GM13976 (cell line): ENCODE measurements around the gene SLC7A6OS.

ENCODE experiments used
- DNase-seq: peaks from one replicate; pipeline ENCODE4 v3.0.0; 2012; ENCODE audit warnings: low spot score
- in situ Hi-C: fragments of 300-500 bp; cut with MboI; formaldehyde crosslinking; loops from one replicate; pipeline ENCODE4 v1.12.0; 2022; ENCODE audit warnings: low sequenced_read_pairs, mixed read lengths, inconsistent platforms; ENCODE audit not compliant: unreplicated experiment
- TF ChIP-seq, protein P1 (sequence below): IDR thresholded peaks from 2 replicates; pipeline ENCODE4 v1.5.1; 2012; ENCODE audit warnings: borderline replicate concordance, mild to moderate bottlenecking; ENCODE audit not compliant: insufficient read depth; ENCODE audit errors: extremely low read depth, missing control alignments, control extremely low read depth

SLC7A6OS gene

DNA sequence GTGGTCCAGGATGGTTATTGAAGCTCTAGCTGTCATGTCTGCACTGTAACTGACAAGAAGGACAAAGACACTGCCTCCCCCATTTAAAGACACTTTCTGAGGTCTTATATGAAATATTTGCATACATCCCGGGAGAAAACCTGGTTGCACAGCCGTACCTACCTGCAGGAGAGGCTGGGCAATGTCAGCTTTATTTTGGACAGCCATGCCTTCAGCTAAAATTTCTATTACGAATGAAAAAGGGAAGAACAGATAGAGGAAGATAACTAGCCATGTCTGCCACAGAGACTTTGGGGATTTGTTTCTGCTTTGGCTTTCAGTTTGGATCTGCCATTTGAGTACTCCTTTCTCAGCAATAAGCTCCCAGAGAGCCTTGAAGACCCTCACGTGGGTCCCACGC lies 27.4 kb downstream of the SLC7A6OS start:
- DNase-seq = no peak
- in situ Hi-C loops = no loop called here
- TF ChIP-seq, protein P1, sequence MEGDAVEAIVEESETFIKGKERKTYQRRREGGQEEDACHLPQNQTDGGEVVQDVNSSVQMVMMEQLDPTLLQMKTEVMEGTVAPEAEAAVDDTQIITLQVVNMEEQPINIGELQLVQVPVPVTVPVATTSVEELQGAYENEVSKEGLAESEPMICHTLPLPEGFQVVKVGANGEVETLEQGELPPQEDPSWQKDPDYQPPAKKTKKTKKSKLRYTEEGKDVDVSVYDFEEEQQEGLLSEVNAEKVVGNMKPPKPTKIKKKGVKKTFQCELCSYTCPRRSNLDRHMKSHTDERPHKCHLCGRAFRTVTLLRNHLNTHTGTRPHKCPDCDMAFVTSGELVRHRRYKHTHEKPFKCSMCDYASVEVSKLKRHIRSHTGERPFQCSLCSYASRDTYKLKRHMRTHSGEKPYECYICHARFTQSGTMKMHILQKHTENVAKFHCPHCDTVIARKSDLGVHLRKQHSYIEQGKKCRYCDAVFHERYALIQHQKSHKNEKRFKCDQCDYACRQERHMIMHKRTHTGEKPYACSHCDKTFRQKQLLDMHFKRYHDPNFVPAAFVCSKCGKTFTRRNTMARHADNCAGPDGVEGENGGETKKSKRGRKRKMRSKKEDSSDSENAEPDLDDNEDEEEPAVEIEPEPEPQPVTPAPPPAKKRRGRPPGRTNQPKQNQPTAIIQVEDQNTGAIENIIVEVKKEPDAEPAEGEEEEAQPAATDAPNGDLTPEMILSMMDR = no peak

DNA sequence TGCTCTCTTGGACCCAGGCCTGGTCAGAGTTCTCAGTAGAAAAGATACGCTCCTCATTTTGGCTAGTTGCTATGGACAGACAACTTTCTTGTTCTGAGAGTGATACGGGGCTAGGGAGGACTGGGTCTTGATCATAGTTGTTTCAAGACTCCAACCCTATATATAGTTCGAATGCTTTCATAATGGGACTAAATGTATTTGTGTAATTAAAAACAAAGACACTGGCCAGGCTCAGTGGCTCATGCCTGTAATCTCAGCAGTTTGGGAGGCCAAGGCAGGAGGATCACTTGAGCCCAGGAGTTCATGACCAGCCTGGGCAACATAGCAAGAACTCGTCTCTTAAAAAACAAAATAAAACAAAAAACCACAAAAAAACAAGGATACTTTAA lies 28.7 kb downstream of the SLC7A6OS start:
- no peak for DNase-seq
- TF ChIP-seq, protein P1 = no peak
- in situ Hi-C loops = no loop called here

DNA sequence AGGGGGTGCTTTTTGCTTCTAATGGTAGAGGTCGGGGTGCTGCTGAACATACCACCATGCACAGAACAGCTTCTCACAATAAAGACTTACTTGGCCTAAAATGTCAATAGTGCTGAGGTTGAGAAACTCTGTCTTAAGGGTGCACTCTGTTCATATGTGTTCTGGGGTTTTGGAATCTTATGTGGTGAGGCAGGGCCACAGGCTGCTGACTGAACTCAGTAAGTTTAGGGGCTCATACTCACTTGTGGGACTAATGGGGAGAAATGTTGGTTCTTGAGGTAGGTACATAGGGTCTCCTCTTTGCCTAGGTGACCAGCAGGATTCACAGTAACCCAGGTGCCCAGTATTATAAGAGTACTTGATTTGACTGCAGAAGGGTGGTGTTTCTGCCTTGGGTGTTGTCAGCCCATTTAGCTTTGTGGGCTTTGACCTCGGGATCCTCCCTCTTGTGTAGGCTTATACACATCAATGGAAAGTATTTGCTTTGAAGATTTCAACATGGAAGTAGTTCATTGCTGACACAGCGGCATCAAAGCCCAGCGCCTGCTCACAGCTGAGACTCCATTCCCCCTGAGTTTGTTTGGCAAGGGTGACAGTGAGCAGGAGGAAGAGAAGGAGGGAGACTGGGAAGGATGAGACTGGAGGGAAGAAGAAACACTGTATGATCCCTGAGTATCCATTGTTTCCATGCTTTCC lies 29.2 kb downstream of the SLC7A6OS start:
- TF ChIP-seq, protein P1 = no peak
- in situ Hi-C loops = no loop called here
- no peak for DNase-seq

DNA sequence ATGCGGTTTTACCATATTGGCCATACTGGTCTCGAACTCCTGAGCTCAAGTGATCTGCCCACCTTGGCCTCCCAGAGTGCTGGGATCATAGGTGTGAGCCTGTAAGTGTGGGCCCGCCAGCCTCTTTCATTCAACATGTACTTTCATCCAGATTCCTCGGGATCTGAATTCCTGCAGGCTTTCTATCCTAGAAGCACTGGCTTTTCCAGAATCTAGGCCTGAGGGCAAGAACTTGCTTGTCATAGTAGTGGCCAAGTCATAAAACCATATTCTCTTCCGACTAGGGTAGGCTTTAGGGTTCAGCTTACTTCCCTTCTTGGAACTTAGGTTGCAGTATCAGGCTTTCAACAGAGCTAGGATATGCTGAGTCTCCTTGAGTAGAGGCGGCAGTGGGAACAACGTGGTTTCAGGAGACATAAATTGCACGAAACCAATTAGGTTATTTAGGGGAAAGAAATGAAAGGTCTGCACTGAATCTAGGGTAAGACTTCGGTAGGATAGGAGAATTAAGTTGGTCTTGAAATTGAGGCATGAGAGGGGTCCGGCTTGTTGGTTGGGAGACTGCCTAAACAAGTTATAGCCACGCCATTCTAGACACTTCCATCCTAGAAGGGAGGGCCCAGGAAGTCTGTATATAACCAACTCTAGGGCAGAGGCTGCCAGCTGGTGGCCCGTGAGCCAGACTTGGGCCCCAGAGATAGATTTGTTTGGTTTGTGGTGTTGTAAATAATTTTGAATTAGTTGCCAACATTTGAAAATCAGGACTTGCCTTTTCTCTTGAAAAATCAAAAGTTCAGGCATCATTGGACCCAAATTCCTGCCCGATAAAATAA lies 30.8 kb downstream of the SLC7A6OS start:
- in situ Hi-C loops = no loop called here
- TF ChIP-seq, protein P1 = no peak
- no peak for DNase-seq

DNA sequence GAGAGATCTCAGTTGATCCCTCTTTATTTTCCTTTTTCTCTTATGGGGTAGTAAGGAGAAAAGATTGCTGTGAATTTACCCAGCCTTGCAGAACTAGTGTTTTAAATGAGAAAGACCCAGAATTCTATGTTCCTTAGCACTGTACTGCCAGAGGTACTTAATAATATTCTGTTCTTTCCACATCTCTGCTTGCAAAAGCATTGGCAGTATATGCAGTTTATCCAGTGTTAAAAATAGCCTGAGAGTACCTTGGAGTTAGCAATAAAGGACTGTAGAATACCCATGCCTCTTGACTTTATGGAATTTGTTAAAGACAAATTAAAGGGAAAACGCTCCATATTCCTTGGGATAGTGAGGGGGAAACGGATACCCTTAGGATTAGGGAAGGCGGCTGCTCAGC lies 34.5 kb downstream of the SLC7A6OS start:
- TF ChIP-seq, protein P1 = no peak
- in situ Hi-C loops = no loop called here

DNA sequence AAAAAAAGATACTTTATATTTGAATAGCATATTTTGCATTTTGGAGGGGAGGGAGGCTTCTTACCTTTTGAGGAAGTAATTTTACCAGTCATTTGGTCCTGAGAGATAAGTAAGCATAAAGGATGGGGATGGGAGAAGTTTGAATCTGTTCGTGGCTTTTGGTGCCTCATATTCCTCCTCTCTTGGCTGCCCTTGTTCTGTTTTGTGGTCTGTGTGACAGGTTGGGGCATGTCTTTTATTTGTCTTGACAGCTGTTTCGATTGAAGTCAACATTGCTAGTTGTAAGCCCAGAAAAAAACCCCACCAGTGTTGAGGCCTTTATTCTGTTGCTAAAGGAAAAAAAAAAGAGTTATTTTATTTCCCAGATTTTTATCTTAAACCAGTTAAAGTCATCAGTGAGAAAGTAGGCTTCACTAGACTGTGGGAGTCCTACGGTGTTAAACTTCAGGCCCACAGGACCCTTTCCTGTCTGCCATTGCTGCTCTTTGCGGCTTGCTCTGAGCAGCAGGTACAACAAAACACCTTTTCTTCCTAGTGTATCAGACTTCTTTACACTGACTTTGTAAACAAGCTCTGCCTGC lies 35.0 kb downstream of the SLC7A6OS start:
- in situ Hi-C loops = no loop called here
- TF ChIP-seq, protein P1 = no peak
- DNase-seq = peak; percentile 66

More for the DNA sequence above, 34.5 kb downstream of the SLC7A6OS start:
- DNase-seq = no peak
